HG03558 (cell line): Measurements from ENCODE around the gene OVAAL.

Experiments used
- ATAC-seq: cut with Tn5 transposase; IDR thresholded peaks from one replicate; pipeline ENCODE4 v1.9.1; 2021; ENCODE audit warnings: moderate number of reproducible peaks; ENCODE audit not compliant: unreplicated experiment; ENCODE audit errors: extremely low read depth

The OVAAL gene

GRCh38 chr1:180601512-180601911, 42.7 kb downstream of the OVAAL start:
- ATAC-seq = no peak

- no peak for ATAC-seq
Observed at GRCh38 chr1:180603223-180603849, 44.6 kb downstream of the OVAAL start.

GRCh38 chr1:180603850-180604226, 45.1 kb downstream of the OVAAL start:
- no peak for ATAC-seq

- no peak for ATAC-seq
Observed at GRCh38 chr1:180606155-180606554, 47.4 kb downstream of the OVAAL start.

GRCh38 chr1:180609643-180610555, 51.1 kb downstream of the OVAAL start:
- no peak for ATAC-seq

GRCh38 chr1:180610556-180611015, 51.8 kb downstream of the OVAAL start:
- ATAC-seq = no peak

GRCh38 chr1:180611016-180611930, 52.5 kb downstream of the OVAAL start:
- no peak for ATAC-seq

- ATAC-seq = no peak
Observed at GRCh38 chr1:180612632-180613031, 53.9 kb downstream of the OVAAL start.

GRCh38 chr1:180614730-180615129, 56.0 kb downstream of the OVAAL start:
- ATAC-seq = no peak

- no peak for ATAC-seq
Observed at GRCh38 chr1:180615493-180616290, 56.9 kb downstream of the OVAAL start.
